NCI-H146 treated with DMSO at 0.1 percent for 48 hours (cell line): Measurements from ENCODE around the gene ST7L.

Source experiments
- DNase-seq: peaks from one replicate; lab custom pipeline; 2025; ENCODE audit not compliant: unreplicated experiment; lab: John Stamatoyannopoulos, UW

ST7L gene

DNA sequence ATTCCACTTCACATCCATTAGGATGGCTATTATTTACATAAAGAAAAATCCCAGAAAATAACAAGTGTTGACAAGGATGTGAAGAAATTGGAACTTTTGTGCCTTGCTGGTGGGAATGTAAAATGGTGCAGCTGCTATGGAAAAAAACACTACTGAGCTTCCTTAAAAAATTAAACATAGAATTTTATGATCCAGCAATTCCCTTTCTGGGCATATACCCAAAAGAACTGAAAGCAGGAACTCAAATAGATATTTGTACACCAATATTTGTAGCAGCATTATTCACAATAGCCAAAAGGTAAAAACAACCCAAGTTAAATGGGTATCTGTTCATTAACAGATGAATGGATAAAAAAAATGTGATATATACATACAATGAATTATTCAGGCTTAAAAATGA is 64.5 kb downstream of the ST7L start:
- no peak for DNase-seq

DNA sequence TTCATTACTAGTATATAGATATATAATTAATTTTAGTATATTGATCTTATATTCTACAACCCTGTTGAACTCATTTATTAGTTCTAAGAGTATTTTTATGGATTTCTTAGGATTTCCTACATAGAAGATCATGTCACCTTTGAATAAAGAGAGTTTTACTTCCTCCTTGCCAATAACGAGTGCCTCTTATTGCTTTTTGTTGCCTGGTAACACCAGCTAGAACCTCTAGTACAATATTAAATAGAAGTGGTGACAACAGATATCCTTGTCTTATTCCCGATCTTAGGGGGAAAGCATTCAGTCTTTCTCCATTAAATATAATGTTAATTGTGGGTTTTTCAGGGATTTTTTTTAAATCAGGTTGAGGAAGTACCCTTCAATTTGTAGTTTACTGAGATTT is 69.4 kb downstream of the ST7L start:
- no peak for DNase-seq

DNA sequence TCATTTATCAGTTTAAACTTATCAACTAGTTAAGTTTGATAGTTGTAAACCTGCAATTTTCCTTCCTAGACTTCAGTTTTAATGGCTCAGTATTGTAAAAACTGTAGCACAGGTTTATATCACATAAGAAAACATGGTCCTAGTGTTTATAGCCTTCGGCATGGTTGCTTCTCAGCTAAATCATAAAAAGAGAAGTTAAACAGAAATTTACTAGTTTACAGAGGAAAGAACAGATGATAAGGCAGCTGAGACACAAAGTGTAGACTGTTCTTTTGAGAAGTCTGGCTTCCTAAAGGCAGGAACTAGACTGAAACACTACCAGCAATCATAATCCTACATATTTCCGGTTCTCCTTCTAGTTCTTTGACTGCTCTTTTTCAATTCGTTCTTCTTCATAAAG is 70.4 kb downstream of the ST7L start:
- DNase-seq = no peak

DNA sequence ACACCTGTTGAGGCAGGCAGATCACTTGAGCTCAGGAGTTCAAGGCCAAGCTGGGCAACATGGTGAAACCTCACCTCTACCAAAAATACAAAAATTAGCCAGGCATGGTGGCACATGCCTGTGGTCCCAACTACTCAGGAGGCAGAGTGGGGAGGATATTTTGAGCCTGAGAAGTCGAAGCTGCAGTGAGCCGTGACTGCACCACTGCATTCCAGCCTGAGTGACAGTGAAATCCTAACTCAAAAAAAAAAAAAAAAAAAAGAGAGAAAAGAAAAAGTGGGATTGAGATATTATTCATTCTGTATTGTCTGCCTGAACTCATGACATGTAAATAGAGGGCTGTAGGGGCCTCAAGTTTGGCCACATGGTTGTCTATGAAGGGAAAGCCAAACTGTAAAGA is 72.9 kb downstream of the ST7L start:
- no peak for DNase-seq

DNA sequence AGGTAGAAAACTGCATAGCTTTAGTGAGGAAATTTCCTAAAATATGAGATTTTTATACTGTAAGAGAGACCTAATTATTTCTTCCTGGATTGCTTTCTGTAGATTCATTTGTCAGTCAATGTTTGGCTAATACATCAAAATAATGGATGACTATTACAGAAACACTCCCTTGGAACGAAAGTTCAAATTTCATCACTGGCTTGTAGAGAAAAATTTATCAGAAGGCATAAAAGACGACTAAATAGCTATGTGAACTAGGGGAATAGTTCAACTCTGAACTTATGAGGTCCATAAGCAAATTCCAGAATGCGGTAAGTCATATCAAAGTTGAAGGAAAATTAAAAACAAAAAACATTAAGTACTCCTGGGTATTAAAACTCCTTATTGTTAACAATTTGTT is 74.2 kb downstream of the ST7L start:
- no peak for DNase-seq

DNA sequence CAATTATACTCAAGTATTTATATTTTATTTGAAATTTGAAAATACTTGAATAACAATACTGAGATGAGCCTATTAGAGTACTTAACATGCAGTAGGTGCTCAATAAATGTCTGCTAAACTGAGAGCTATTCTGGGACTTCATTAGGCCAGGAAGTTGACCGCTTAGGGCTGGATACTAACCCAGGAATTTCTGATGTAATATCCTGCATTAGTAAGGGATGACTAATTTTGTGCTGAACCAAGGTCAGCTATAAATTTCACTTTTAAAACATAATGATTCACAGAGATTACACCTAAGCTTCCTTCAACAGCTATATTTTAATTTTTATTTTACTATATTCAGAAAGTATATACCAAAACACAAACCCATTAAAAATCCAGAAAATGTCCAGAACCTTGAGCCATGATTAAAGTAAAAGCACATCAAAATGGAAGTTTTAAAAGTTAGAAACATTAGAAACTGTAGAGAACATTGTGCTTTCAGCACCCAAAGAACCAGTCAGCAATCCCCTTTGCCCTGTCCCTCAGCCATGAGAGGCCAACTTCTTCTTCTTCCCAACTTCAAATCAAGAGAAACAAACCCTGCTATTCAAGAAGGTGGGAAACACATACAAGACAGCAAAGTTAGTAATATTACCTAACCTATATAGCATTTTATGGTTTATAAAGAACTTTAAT is 74.8 kb downstream of the ST7L start:
- DNase-seq = no peak

DNA sequence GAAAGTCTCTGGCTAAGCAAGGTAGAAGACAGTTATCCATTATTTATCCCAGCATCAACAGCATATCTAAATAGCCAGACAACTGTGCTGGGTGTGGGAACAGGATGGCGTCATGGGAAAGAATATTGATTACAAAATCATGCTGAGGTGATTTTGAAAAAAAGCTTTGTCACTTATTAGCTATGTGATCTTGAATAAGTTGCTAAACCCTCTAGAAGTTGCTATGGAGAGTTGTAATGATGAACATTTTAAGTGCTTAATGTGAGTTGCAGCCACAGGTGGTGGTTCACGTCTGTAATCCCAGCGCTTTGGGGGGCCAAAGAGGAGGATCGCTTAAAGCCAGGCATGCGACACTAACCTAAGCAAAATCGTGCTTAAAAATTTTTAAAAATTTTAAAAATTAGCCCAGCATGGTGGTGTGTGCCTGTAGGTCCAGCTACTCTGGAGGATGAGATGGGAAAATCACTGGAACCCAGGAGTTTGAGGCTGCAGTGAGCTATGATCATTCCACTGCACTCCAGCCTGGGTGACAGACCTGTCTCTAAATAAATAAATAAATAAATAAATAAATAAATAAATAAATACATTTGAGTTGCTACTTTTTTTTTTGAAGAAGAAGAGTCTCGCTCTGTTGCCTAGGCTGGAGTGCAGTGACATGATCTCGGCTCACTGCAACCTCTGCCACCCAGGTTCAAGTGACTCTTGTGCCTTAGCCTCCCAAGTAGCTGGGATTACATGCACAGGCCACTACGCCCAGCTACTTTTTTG is 76.6 kb downstream of the ST7L start:
- no peak for DNase-seq

DNA sequence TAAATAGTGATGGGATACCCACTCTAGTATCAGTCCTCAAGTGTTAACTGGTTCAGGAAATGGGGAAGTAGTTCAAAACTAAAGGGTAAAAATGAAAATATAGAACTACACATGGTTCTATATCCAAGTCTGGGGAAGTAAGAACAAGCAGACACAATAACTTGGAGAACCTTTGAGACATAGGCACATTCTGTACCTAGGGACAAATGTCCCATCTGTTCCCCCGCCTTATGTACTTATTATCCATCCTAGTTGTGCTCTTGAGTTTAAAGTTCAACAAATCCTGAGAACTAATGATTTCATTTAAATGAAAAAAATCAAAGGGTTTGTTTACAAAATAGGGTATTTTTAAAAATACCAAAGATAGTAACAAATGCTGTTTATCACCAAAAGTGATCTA is 77.6 kb downstream of the ST7L start:
- no peak for DNase-seq

DNA sequence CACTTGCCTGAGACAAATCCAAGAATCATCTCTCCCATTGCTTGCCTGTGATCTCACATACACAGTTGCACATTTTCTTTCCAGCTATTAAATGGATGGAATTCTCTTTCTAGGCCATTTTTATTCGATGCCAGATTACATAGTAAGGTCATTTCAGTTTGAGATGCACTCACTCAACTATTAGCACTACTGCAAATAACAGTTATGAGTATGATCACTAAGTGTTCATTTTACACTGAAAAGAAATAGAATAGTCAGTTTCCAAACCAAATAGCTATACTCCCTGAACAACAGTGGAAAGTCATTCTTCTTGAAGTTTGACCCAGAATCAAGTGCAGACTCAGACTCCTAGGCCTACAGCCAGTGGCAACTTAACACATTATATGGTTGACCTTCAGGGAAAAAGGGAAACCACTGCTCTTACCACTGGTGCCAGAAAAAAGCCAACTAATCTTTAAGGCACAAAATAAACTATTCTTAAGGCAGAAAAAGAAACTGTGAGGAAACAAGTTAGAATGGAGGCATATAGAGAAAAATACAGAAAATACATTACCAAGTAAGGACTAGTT is 78.6 kb downstream of the ST7L start:
- DNase-seq = no peak

DNA sequence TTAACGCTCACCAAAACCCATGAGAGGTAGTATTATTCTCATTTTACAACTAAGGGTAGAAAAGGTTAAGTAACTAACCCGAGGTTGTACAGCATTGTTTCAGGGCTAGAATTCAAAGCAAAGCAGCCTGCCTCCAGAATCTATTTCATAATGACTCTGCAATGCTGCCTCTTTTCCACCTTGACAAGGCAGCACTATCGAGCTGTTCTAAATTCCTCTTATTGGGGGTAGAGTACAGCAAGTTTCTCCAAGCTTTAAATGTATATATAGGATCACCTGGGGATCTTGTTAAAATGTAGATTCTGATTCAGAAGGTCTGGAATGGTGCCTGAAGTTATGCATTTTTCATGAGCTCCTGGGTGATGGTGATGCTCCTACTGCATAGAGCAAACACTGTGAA is 80.1 kb downstream of the ST7L start:
- no peak for DNase-seq

DNA sequence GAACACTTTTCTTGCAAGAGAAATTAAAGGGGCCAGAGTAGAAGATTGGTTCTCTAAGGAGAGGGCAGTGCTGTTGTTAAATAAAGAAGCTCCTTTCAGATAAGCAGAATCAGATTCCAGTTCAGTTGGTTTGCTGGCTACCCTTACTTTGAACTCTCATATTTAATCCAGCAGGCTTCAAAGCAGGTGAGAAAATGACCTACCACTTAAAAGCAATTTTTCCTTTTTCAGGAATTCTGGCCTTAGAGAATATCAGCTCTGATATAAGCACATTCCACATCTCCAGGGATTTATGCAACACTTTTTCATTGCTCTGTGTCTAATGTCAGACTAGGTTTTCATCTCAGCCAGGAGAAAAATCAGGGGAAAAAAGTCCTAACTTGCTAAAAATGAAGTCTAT is 81.5 kb downstream of the ST7L start:
- no peak for DNase-seq

DNA sequence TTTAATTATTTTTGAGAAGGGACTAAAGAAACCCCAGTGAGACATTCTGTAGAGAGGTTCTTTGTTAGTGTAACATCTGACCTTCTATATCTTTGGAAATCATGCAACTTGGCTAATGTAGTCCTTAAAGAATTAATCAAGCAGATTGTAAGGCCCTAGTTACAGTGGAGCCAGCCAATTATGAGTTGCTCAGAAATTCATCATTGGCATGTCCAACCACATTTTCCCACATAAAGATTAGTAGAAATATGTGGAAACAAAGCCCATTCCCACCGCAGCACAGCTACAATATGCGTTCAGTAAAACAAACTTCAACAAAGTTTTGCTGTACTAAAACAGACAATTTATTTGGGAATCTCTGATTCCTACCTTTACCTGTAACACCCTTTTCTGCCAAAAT is 82.4 kb downstream of the ST7L start:
- DNase-seq = no peak

DNA sequence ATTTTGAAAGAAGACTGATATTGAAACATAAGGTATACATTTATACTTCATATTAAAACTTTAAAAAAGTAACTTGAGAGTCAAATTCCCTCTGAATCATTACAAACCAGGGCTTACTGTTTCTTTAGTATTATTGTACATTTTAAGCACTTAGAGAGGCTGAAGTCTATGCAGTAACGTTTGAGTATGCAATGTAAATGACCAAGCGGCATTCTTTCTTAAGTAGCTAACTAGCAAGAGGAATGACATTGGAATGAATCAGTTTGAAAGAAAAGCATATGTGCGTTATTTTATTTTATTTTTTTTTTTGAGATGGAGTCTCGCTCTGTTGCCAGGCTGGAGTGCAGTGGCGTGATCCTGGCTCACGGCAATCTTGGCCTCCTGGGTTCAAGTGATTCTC is 85.9 kb downstream of the ST7L start:
- DNase-seq = no peak

DNA sequence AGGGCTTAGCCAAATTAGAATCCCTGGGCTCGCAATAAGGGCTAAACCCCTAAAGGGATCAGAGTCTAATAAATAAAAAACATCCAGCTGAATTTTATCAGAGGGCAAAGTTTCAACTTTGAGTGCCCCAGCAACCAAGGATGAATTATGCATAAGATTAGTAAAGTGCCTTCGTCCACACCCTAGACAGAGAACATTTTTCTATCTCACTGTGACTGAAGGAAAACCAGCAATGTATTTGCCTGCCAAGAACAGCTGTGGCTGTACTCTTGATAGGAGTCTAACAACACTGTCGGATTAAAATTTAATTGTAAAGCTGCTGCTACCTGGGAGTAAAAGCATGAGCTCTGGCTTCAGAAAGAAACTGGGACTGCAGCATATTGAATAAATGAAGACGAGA is 86.9 kb downstream of the ST7L start:
- no peak for DNase-seq

DNA sequence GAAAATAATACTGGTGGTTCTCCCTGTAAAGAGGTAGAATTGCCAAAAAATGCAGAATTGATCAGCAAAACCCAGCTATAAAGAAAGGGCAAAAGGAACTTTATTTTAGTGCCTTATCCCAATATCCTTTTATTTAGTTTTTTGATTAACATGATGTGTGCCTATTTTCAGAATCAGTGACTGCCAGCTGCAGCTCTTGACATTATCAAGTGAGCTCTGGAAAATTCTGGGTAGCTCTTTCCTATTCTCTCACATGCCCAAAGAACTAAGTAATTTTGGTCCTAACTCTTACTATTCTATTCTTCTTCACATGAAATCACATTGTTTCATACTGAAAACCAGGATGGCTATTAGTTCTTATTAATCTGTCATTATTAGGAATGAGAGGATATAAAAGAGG is 88.1 kb downstream of the ST7L start:
- DNase-seq = no peak

DNA sequence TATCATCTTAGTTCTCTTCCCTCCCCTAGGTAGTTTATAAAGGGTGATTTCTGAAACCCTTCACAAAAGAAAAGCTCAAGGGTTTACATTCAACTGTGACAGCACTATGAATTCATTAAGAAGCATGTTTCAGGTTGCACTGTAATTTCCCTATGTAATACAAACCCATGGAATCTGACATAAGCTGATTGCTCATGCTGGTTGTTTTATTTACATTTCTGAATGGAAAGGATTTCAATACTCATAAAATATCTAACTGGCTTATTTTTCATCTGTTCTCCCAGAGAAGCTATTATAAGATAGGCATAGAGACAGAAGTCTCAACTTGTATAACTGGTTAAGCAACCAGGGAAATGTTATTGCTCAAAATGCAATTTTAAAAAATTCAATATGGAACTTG is 89.6 kb downstream of the ST7L start:
- DNase-seq = no peak

DNA sequence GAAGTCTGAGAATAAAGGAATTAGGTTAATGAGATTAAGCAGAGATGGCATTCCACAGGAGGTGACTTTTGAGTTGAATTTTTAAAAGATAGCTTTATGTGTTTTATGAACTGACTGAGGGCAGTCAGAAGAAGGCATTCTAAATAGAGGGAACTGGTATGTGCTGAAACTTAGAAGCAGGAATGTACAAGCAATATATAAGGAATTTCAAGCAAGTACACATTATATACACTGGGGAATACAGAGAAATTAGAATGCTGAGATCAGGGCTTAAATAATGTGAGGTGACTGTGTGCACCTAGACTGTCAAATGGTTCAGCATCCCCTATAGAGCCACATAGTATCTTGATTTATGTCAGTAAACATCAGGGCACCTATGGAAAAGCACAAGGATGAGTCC is 90.9 kb downstream of the ST7L start:
- DNase-seq = no peak

DNA sequence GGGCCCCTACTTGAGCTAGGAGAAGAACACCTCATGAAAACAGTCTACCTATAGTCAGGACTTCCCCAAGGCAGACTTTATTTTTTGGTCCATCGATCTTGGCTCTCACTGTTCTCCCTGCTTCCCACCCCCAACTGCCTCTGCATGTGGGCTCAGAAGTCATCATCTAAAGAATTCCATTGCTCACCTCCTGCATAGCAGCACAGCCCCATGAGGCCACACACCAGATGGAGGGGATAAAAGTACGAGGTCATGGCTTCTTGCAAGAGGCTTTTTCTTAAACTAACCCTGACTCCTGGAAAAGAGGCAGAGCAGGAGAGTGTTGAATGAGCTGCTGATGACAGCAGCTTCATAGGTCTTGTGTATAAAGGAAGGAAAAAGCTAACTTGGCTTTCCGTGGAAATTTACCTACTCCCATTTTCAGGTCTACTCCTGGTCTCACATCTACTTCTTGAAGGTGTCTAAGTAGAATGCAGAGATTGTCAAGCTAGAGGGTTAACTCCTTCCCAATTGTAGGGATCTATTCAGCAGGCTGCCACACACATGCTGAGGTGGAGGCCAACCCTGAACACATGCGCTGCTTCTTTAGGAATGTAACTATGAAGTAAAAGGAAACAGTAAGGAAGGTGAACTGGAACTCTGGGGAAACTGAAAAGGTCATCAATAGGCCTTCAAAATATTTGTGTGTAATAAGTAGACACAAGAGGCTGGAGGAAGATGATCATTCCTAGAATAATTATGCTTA is 91.5 kb downstream of the ST7L start:
- no peak for DNase-seq

DNA sequence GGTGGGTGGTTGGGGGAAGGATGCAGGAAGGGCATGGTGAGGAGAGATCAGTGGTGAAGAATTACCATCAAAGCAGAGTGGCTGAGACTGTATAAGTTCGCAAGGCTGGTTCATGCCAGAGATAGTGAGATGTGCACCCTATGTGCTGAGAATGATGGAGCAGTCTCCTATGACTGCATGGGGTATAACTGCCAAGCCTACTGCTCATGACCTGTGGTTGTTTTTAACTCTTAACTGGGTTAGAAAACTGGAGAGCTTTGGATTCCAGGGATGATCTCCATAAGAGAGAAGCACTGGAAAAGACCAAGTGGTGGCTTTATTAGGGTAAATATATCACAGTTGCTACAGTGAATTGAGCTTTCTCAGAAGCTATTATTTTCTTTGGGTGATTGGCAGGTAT is 94.0 kb downstream of the ST7L start:
- DNase-seq = no peak

DNA sequence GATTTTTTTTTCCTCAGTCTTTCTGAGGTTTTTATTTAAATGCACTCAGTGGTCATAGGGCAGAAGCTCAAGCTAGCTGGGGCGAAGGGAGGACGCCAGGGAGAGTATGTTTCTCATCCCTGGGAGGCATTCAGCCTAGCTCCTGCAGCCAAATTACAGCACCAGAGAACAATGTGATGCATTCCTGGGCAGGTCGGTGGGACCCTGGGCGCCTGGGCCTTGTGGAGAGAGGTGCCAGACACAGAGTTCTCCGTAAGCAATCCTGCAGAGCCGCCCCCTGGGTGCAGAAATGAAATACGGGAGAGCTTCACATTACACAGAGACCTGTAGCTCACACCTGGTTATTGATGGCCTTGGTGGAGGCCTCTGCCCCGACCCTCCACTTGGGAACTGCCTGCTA is 94.7 kb downstream of the ST7L start:
- no peak for DNase-seq

DNA sequence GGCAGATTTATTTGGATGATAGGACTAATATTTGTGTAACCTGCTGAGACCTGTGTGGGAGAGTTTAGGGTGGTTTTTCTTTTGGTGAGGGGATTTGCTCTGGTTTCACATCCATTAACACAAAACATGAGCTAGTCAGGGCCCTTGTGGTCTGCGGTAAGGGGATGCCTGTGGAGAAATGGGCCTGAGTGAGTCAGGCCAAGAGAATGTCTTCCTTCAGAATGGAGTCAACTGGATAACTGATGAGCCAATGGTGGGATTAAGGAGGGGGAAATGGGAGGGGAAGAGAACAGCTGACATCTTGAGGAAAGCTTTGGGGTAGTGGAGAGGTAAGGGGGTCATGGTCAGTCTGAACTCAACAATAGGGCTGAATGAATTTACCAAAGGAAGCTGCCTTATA is 96.3 kb downstream of the ST7L start:
- no peak for DNase-seq

DNA sequence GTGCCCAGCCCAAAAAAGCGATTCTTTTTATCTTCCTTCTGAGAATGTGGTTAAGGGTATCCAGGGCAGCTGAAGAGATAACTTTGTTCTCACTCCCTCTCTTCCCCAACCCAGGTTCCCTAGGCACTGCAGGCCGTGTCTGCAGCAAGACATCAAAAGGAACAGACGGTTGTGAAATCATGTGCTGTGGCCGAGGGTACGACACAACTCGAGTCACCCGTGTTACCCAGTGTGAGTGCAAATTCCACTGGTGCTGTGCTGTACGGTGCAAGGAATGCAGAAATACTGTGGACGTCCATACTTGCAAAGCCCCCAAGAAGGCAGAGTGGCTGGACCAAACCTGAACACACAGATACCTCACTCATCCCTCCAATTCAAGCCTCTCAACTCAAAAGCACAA is 98.8 kb downstream of the ST7L start:
- no peak for DNase-seq
